B cell (primary cell): ENCODE data around the gene IRF8. TPM values are rescaled to one million over a fixed set of nuclear protein-coding genes. Genes with fewer than 3 reads are reported as not detected.
"Not testable (repeated sequence)": the region's sequence is repeated elsewhere in the genome, so short reads cannot be mapped to it uniquely, and the experiment has no call there.

Experiments used
- ATAC-seq: fragments of 200-7000 bp; cut with Tn5 transposase; one replicate; pipeline ENCODE4 v1.10.0; 2021; ENCODE audit warnings: low read depth, mild to moderate bottlenecking, moderate number of reproducible peaks, moderate library complexity
- CTCF ChIA-PET: fragments of 350-600 bp; sonication (Branson Sonifier 250); formaldehyde crosslinking; loops from one replicate; lab custom pipeline; 2021; ENCODE audit warnings: antibody characterized with exemption, inconsistent platforms; lab: Charles Lee
- POLR2A ChIA-PET: fragments of 350-600 bp; sonication (Branson Sonifier 250); formaldehyde crosslinking; loops from one replicate; lab custom pipeline; 2021; ENCODE audit warnings: antibody characterized with exemption; lab: Charles Lee
- DNase-seq: peaks from one replicate; pipeline ENCODE4 v3.0.0; 2013
- H2AFZ ChIP-seq: 2 replicates; pipeline ENCODE4 v1.6.1; 2012; ENCODE audit warnings: mild to moderate bottlenecking, low read depth, low read length; ENCODE audit not compliant: insufficient read depth, poor library complexity, severe bottlenecking
- H3K27ac ChIP-seq, 2 donors: 1 replicate in 1 of 2; 2 replicates in 1 of 2; pipeline ENCODE4 v1.5.1; 2012 to 2013; ENCODE audit warnings: low read length in 2 of 2, mild to moderate bottlenecking in 2 of 2, moderate library complexity in 1 of 2
- H3K27me3 ChIP-seq, 4 experiments: fragments of 200-600 bp in 1 of 4; sonication (generic) in 1 of 4; replicated peaks in 1 of 4; 1 replicate in 2 of 4; 2 replicates in 2 of 4; pipeline versions ENCODE4 v1.6.1 to v1.7.0; 2013 to 2016; ENCODE audit warnings: low read length in 3 of 4, mild to moderate bottlenecking in 2 of 4, mixed read lengths in 1 of 4, moderate library complexity in 1 of 4; ENCODE audit not compliant: insufficient read depth in 4 of 4, control insufficient read depth in 3 of 4; ENCODE audit errors: control extremely low read depth in 1 of 4
- H3K36me3 ChIP-seq, 2 experiments: replicated peaks in 1 of 2; 1 replicate in 1 of 2; 2 replicates in 1 of 2; pipeline versions ENCODE4 v1.6.1 to v1.7.1; 2013; ENCODE audit warnings: low read length in 1 of 2; ENCODE audit not compliant: insufficient read depth in 2 of 2, control insufficient read depth in 1 of 2; ENCODE audit errors: control extremely low read depth in 1 of 2, extremely low read depth in 1 of 2
- H3K4me1 ChIP-seq, 2 donors: fragments of 200-600 bp in 1 of 2; sonication (generic) in 1 of 2; 1 replicate in 1 of 2; 2 replicates in 1 of 2; pipeline versions ENCODE4 v1.5.1 to v1.6.1; 2013 to 2017; ENCODE audit warnings: low read length in 2 of 2; ENCODE audit not compliant: control insufficient read depth in 2 of 2, insufficient read depth in 2 of 2
- H3K4me2 ChIP-seq: replicated peaks from 2 replicates; pipeline ENCODE3; 2012; ENCODE audit warnings: mild to moderate bottlenecking, low read depth, low read length; ENCODE audit not compliant: poor library complexity, severe bottlenecking
- H3K4me3 ChIP-seq, 5 experiments: fragments of 200-600 bp in 1 of 5; sonication (generic) in 1 of 5; 1 replicate in 3 of 5; 2 replicates in 2 of 5; pipeline versions ENCODE4 v1.5.1 to v1.7.0; 2011 to 2016; ENCODE audit warnings: low read length in 4 of 5, mild to moderate bottlenecking in 4 of 5, low read depth in 2 of 5, control low read depth in 1 of 5, moderate library complexity in 1 of 5; ENCODE audit not compliant: insufficient read depth in 1 of 5; ENCODE audit errors: control extremely low read depth in 1 of 5, extremely low read depth in 1 of 5
- H3K79me2 ChIP-seq: fragments of 200-600 bp; sonication (generic); one replicate; pipeline ENCODE4 v1.6.0; 2016; ENCODE audit warnings: low read length; ENCODE audit not compliant: control insufficient read depth, insufficient read depth
- H3K9ac ChIP-seq: fragments of 200-600 bp; sonication (generic); 2 replicates; pipeline ENCODE4 v1.6.1; 2017; ENCODE audit warnings: mild to moderate bottlenecking, low read length, moderate library complexity
- H3K9me3 ChIP-seq, 3 donors: one replicate each; pipeline versions ENCODE4 v1.6.1 to v1.7.1; 2013; ENCODE audit warnings: low read length in 2 of 3; ENCODE audit not compliant: control insufficient read depth in 2 of 3, insufficient read depth in 1 of 3; ENCODE audit errors: control extremely low read depth in 1 of 3
- H4K20me1 ChIP-seq: 2 replicates; pipeline ENCODE4 v1.6.0; 2012; ENCODE audit warnings: mild to moderate bottlenecking, low read length; ENCODE audit not compliant: insufficient read depth, control insufficient read depth, poor library complexity, severe bottlenecking
- H3K27ac Mint-ChIP-seq: one replicate; pipeline ENCODE4 v1.8.0; 2021; ENCODE audit warnings: mixed read lengths
- H3K27me3 Mint-ChIP-seq: one replicate; pipeline ENCODE4 v1.8.0; 2021; ENCODE audit warnings: mixed read lengths
- H3K4me1 Mint-ChIP-seq: one replicate; pipeline ENCODE4 v1.8.0; 2021; ENCODE audit warnings: mixed read lengths
- H3K4me3 Mint-ChIP-seq: one replicate; pipeline ENCODE4 v1.8.0; 2021; ENCODE audit warnings: mixed read lengths
- H3K9me3 Mint-ChIP-seq: one replicate; pipeline ENCODE4 v1.8.0; 2022; ENCODE audit warnings: mixed read lengths; ENCODE audit not compliant: insufficient read depth
- CTCF ChIP-seq: fragments of 200-600 bp; IDR thresholded peaks from one replicate; pipeline ENCODE4 v1.8.0; 2022; ENCODE audit warnings: antibody characterized with exemption, mild to moderate bottlenecking
- EZH2 ChIP-seq: IDR thresholded peaks from 2 replicates; pipeline ENCODE4 v1.6.1; 2012; ENCODE audit warnings: borderline replicate concordance, low read depth, mild to moderate bottlenecking, moderate library complexity, low read length; ENCODE audit not compliant: insufficient read depth, poor library complexity, severe bottlenecking
- WGBS: methylation state at CpG from one replicate; pipeline ENCODE4 v1.1.5; 2013; ENCODE audit warnings: missing lambda C conversion rate; ENCODE audit not compliant: insufficient coverage; 5-methylcytosine and 5-hydroxymethylcytosine counted together
- intact Hi-C: fragments of 100-400 bp; cut with micrococcal nuclease; formaldehyde crosslinking; loops from one replicate; pipeline ENCODE4 v1.10.0; 2022
- polyA plus RNA-seq: library from polyadenylated mRNA; depleted of rRNA; stranded (reverse); fragments of >200 nt; gene quantifications from 2 replicates; pipeline ENCODE4 v1.2.3, GENCODE V29; 2012
- total RNA-seq, 2 donors: library from RNA; stranded (reverse); fragments of 120-200 nt in 1 of 2; gene quantifications; 1 replicate in 1 of 2; 2 replicates in 1 of 2; pipeline versions ENCODE4 v1.2.3 to v1.2.4, GENCODE V29; 2013 to 2022

Gene IRF8
- total and polyA plus RNA-seq, 2 donors (not counting 1 experiment from before 2014, with no cell fraction given), result 309 to 332 TPM

GRCh38 chr16:85872734-85873133, 26.2 kb upstream of the IRF8 start:
- WGBS, result 94% methylated on average over 4 of the region's 7 CpGs
- DNase-seq (no peak), ATAC-seq (no peak)
- Histone ChIP-seq H4K20me1 (no peaks in the 10 kb centered on the region), H3K9ac (no peak overlapping the region), H3K4me3 (no peak overlapping the region), H3K9me3 (peaks cover 0 to 8% (median 0%) of the 10 kb centered on the region in 3 donors), H3K27me3 (no peaks in the 10 kb centered on the region), H3K4me1 (peaks cover 39 to 52% of the 10 kb centered on the region in 2 donors), H3K36me3 (no peaks in the 10 kb centered on the region), H3K27ac (no peak overlapping the region), H3K4me2 (peak overlapping the region; percentile 1), H3K79me2 (no peaks in the 10 kb centered on the region), H2AFZ (no peak overlapping the region)
- TF ChIP-seq CTCF (no peak), EZH2 (no peak)
- Mint-ChIP-seq H3K4me3 (peak overlapping the region; percentile 23), H3K4me1 (peaks cover 66% of the 10 kb centered on the region), H3K9me3 (no peaks in the 10 kb centered on the region), H3K27me3 (no peaks in the 10 kb centered on the region), H3K27ac (peak overlapping the region; percentile 47)
- POLR2A ChIA-PET, result no interaction called here
- CTCF ChIA-PET, result no interaction called here
- intact Hi-C loops, result no loop called here

- POLR2A ChIA-PET, result no interaction called here
- no peak for TF ChIP-seq CTCF
- TF ChIP-seq EZH2, result no peak
Measured at GRCh38 chr16:85873153-85873552, 25.8 kb upstream of the IRF8 start.

GRCh38 chr16:85874031-85874430, 24.9 kb upstream of the IRF8 start:
- H3K79me2 ChIP-seq, CTCF ChIA-PET, H3K9me3 Mint-ChIP-seq, H3K27me3 Mint-ChIP-seq, H4K20me1 ChIP-seq, H3K4me2 ChIP-seq, DNase-seq, H2AFZ ChIP-seq, H3K27me3 ChIP-seq, H3K4me3 ChIP-seq, H3K36me3 ChIP-seq, H3K9ac ChIP-seq, H3K9me3 ChIP-seq, ATAC-seq, intact Hi-C loops, H3K27ac ChIP-seq, POLR2A ChIA-PET: not testable (repeated sequence)
- Mint-ChIP-seq H3K4me1 (peaks cover 55% of the 10 kb centered on the region), H3K27ac (peak overlapping the region; percentile 65), H3K4me3 (peak overlapping the region; percentile 39)
- peaks cover 26 to 39% of the 10 kb centered on the region in 2 donors for H3K4me1 ChIP-seq
- WGBS, result no CpG with 5 or more reads among the region's 5 CpGs

More at GRCh38 chr16:85873153-85873552, 25.8 kb upstream of the IRF8 start:
- Histone ChIP-seq H3K79me2 (no peaks in the 10 kb centered on the region), H2AFZ (no peak overlapping the region), H4K20me1 (no peaks in the 10 kb centered on the region), H3K27ac (no peak overlapping the region), H3K4me1 (peaks cover 35 to 48% of the 10 kb centered on the region in 2 donors), H3K36me3 (no peaks in the 10 kb centered on the region), H3K27me3 (no peaks in the 10 kb centered on the region), H3K9me3 (peaks cover 0 to 4% (median 0%) of the 10 kb centered on the region in 3 donors), H3K9ac (no peak overlapping the region), H3K4me2 (peak overlapping the region; percentile 1), H3K4me3 (no peak overlapping the region)
- ATAC-seq (no peak), DNase-seq (no peak)
- Mint-ChIP-seq H3K9me3 (no peaks in the 10 kb centered on the region), H3K27me3 (no peaks in the 10 kb centered on the region), H3K4me3 (no peak overlapping the region), H3K4me1 (peaks cover 62% of the 10 kb centered on the region), H3K27ac (peak overlapping the region; percentile 47)
- WGBS, result 92% methylated on average over 7 of the region's 8 CpGs
- CTCF ChIA-PET, result no interaction called here
- intact Hi-C loops, result no loop called here
